GM23248 (cell line): ENCODE data around the gene MAP2K1.

ENCODE experiments used
- EZH2 ChIP-seq: fragments of 200-600 bp; sonication (generic); IDR thresholded peaks from 2 replicates; pipeline ENCODE4 v1.6.1; 2018; ENCODE audit warnings: antibody characterized with exemption, mild to moderate bottlenecking; ENCODE audit not compliant: insufficient read depth, poor library complexity, severe bottlenecking
- EZH2phosphoT487 ChIP-seq: fragments of 200-600 bp; sonication (generic); IDR thresholded peaks from 2 replicates; pipeline ENCODE4 v1.6.1; 2018; ENCODE audit warnings: antibody characterized with exemption, moderate library complexity, mild to moderate bottlenecking, low read depth; ENCODE audit not compliant: insufficient read depth

DNA sequence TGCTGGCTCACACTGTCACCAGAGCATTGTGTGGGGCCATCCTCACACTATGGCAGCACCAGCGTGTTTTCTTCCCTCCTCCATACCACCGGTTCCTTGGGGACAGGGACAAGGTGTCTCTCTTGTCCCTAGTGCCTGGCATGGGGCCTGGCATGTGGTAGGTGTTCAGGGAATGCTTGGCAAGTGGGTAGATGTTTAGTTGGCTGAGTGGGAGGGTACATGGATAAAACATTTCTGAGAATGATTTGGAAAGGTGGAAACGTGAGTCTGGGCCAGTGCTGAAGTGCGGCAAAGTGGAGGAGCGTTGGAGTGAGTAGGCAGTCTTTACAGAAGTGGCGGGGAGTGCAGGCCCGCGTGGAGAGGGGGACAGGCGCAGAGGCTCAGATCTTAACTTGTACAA is 95.8 kb downstream of the MAP2K1 start:
- TF ChIP-seq EZH2 (no peak), EZH2phosphoT487 (no peak)
